ENCODE results near the gene HIP1R.

DNA sequence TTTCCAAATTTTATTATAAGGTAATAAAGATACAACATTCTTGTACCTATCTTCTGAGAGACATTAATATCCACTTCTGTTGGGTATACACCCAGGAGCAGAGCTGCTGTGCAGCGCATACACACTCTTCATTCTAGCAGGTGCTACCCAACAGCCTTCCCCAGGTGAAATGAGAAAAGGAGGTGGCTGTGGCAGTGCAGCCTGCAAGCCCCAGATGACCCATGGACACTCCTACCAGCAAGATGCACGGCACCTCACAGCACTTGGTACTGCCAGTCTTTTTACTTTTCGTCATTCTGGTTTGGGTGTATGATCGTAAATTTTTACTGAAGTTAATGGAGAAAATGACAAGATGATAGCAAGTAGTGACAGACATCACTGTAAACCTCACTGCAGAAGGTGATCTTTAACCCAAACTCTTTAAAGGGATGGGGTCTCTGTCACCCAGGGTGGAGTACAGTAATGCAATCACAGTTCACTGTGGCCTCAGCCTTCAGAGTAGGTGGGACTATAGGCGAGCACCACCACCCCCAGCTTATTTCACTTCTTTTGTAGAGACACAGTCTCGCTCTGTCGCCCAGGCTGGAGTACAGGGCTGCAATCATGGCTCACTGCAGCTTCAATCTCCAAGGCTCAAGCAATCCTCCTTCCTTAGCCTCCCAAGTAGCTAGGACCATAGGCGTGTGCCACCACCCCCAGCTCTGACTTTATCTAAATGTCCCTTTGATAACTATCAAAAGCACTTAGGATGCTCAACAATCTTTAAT lies 34.1 kb downstream of the HIP1R start:
- no peak for TF ChIP-seq RARB (CRISPR knock-in tag; IDR thresholded peaks at IDR 0.05)
- TF ChIP-seq ARNTL (CRISPR knock-in tag; IDR thresholded peaks at IDR 0.05; ENCODE audit: borderline replicate concordance, low read depth), result no peak
- TF ChIP-seq TOX (CRISPR knock-in tag; IDR thresholded peaks at IDR 0.05; ENCODE audit: borderline replicate concordance), result no peak
